Choroid plexus epithelial cell (primary cell): ENCODE data around the gene CLPSL2.

Experiments used
- DNase-seq: peaks from one replicate; pipeline ENCODE4 v3.0.0-alpha.2; 2010; ENCODE audit warnings: low read depth
- H3K4me3 ChIP-seq: 2 replicates; pipeline ENCODE4 v1.5.1; 2011; ENCODE audit warnings: low read depth, mild to moderate bottlenecking, control low read depth, low read length, moderate library complexity
- TF ChIP-seq, protein P1 (sequence below): conservative IDR thresholded peaks from 2 replicates; pipeline ENCODE4 v1.5.1; 2011; ENCODE audit warnings: low read depth, mild to moderate bottlenecking, control low read depth, inconsistent platforms, low read length, moderate library complexity

The CLPSL2 gene

DNA sequence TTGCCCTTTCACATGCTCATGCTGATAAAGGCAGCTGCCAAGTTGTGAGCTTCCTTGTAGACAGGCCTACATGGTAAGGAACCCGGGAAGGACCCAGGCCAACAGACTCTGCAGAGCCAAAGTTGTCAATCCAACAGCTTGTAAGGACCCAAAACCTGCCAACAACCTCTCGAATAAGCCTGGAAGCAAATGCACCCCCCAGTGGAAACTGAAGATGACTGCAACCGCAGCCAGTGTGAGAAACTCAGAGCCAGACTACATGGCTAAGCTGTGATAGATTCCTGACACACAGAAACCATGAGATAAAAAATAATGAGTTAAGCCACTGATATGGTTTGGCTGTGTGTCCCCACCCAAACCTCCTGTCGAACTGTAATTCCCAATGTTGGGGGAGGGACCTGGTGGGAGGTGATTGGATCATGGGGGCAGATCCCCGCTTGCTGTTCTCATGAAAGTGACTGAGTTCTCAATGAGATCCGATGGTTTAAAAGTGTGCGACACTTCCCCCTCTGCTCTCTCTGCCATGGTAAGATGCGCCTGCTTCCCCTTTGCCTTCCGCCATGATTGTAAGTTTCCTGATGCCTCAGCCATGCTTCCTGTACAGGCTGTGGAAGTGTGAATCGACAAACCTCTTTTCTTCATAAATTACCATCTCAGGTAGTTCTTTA is 18.8 kb upstream of the CLPSL2 start:
- TF ChIP-seq, protein P1, sequence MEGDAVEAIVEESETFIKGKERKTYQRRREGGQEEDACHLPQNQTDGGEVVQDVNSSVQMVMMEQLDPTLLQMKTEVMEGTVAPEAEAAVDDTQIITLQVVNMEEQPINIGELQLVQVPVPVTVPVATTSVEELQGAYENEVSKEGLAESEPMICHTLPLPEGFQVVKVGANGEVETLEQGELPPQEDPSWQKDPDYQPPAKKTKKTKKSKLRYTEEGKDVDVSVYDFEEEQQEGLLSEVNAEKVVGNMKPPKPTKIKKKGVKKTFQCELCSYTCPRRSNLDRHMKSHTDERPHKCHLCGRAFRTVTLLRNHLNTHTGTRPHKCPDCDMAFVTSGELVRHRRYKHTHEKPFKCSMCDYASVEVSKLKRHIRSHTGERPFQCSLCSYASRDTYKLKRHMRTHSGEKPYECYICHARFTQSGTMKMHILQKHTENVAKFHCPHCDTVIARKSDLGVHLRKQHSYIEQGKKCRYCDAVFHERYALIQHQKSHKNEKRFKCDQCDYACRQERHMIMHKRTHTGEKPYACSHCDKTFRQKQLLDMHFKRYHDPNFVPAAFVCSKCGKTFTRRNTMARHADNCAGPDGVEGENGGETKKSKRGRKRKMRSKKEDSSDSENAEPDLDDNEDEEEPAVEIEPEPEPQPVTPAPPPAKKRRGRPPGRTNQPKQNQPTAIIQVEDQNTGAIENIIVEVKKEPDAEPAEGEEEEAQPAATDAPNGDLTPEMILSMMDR, result peak; percentile 83
- peak; percentile 86 for DNase-seq
- H3K4me3 ChIP-seq, result no peak overlapping the region

DNA sequence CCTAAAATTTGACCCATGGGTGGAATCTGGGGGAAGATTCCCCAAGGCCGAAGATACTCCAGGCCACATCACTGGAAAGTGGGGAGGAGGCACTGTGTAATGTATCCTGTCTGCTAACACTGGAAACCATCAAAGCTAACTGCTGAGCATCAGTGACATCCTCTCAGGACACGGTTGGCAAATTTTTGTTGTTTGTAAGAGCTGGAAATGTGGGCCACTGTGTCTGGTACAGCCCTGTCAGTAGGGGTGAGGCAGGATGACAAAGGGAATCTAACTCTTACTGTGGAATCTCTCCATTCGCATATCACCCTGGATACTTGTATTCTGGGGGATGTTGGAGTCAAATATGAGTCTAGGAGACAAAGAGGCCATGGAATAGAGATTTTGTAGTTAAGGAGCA is 17.0 kb upstream of the CLPSL2 start:
- H3K4me3 ChIP-seq, result no peak overlapping the region
- DNase-seq, result no peak
- TF ChIP-seq, protein P1, result no peak

DNA sequence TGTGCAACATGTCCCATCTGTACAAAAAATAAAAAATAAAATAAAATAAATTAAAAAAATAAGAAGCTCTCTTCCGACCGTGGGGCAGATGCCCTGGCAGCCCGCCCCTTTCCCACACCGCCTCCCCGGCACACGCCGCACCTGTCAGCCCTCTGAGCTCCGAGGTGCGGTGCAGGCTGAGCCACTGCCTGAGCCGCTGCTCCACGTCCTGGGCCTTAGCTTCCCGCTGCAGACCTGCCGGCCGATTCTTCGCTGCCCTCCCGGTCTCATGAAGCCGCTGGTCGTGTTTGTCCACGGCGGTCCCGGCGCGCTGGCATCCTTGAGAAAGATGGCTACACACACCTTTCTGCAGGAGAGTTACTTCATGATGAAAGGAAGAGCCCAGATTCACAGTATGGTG is 10.7 kb upstream of the CLPSL2 start:
- TF ChIP-seq, protein P1, result no peak
- no peak for DNase-seq

DNA sequence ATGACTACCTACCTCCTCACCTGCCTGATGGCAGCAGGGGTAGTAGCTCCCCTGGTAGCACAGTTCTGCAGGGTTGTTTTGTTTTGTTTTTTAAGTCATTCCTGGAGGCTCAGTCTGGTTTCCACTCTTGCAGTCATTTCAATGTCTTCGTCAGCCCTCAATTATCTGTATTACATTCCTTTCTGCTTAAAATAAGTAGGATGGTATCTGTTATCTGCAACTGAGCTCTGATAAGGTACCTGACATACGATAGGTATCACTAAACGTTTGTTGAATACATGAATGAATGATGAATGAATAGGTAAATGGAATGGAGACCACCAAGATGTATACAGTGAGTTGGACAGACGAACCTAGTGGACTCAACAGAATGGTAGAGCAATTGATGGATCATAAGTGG is 7.2 kb upstream of the CLPSL2 start:
- H3K4me3 ChIP-seq, result no peak overlapping the region
- no peak for DNase-seq
- TF ChIP-seq, protein P1, result no peak

More for the DNA sequence above, 10.7 kb upstream of the CLPSL2 start:
- no peak overlapping the region for H3K4me3 ChIP-seq

DNA sequence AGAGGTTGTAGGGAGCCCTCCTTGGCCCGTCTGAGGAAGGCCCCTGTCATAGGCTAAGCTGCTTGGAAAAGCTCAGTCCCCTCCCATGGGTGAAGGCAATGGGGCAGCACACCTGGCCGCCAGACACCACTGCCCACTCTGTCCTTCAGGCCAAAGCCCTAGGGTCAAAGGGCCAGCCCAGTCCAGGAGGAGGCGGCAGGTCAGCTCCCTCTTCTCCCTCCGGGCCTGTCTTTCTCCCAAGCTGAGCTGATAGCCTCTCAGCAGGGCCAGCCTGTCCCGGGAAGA is 5.1 kb upstream of the CLPSL2 start:
- TF ChIP-seq, protein P1, result no peak
- DNase-seq, result no peak
- no peak overlapping the region for H3K4me3 ChIP-seq

DNA sequence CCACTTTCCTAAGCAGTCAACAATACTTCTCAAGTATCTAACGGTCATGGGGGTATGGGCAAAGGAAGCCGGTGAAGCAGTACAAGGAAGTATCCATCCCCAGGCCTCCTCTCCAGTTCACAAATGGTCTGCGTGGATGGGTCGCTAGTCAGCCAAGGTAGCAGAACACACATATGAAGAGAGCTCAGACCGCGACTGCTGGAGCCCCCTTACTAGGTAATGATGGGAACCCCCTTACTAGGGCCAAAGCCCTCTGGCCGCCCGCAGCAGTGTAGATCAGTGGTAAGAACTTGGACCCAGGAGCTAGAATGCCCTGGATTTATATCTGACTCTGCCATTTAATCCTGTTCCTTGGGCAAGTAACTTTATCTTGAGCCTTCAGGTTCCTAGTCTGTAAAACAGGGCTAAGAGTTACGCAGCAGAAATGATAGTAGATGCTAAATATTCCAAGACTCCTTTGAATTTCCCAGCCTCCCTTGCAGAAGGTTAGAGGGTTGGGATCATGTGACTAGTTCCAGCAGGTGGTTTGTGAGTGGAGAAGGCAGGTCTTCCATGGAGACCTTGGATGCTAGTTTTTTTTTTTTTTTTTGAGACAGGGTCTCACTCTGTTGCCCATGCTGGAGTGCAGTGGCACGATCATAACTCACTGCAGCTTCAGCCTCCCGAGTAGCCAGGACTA is 2.1 kb upstream of the CLPSL2 start:
- TF ChIP-seq, protein P1, result no peak
- no peak overlapping the region for H3K4me3 ChIP-seq
- DNase-seq, result no peak

DNA sequence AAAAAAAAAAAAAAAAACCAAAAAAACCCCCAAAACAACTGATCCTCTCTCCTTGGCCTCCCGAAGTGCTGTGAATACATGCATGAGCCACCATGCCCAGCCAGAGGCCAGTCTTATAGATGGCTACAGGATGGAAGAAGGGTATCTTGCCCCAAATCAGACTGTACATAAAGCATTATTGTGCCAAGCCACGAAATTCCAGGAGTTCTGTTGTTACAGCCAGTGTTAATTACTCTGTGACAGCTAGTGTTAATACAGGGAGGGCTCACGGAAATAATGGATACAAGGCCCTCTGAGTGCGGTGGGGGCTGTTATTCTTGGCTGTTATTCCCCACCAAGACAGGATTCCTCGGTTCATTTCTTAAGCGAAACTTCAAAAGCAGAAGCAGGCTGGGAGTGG is 1.4 kb upstream of the CLPSL2 start:
- no peak for DNase-seq
- no peak overlapping the region for H3K4me3 ChIP-seq
- TF ChIP-seq, protein P1, result no peak
